GM19452 (cell line): ENCODE data around the gene PPP1R1C.

ENCODE experiments used
- ATAC-seq: cut with Tn5 transposase; IDR thresholded peaks from one replicate; pipeline ENCODE4 v1.9.1; 2021; ENCODE audit not compliant: unreplicated experiment

The PPP1R1C gene

GRCh38 chr2:182062329-182062972, 76.8 kb downstream of the PPP1R1C start:
- ATAC-seq = no peak

DNA sequence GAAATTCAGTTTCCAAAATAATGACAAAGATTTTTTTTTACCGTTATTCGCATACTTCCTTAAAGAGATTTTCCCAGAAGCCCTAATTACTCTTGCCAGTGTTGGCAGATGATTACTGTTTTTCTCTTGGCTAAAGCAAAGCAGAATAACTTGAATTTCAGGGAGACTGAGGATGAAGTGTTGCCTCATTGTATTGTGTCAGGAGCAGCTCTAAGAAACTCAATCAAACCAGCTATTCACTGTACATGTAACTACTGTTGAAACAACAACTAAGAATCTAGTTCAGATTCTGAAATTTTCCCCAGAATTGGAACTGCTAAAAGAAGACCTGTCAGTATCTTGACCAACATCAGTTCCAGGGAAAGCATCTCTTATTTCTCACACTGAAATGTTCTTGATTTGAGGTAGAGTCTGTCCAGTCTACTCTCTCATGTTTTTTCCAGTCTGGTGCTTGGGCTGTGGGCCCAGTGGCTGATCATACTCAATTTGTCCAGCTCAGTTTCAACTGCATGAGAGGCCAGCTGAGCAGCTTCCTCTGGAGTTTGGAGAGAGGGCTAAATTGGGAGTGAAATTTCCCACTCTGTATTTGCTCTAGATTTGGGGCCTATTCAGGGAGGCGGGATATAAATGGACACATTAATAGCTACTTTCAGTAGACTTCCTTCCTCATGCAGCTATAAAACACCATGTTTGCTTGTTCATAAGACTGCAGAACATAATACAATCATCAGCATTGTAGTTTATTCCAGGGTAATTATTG, 78.5 kb downstream of the PPP1R1C start:
- ATAC-seq = no peak

- no peak for ATAC-seq
These were observed 80.9 kb downstream of the PPP1R1C start for GRCh38 chr2:182066400-182067087.

DNA sequence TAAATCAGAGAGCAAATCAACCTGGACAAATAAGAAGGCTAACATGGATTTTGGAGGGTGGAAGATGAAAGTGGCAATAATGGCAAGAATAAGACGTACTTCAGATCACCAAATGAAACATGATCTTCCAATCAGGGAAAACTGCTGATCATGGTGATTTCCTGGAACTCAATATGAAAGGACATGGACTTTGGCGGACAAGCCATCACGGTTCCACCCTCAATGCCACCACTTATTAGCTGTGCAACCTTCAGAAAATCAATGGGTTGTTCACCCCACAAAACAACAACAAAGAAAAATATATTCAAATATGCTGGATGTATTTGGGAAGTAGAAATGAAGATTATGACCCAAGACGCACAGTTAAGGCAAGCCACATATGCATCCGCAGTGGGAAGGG, 81.7 kb downstream of the PPP1R1C start:
- ATAC-seq = no peak

DNA sequence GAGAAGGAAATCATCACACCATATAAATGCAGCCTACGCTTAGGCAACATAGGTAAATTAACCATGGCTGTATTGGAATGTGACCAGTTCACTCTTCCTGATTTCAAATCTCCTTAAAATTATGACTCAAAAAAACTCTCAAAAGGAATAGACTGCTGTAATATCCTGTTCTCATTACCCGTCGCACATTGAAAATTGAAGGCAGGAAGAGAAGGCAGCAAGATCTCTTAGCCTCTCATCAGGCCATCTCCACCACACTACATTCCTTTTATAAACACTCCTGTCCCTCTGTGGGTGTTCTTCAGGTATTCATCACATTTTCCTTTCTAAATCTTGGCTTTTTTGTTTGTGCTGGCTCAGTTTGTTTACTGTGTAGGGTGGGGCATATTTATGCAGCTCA, 83.2 kb downstream of the PPP1R1C start:
- no peak for ATAC-seq

- no peak for ATAC-seq
These were observed 83.8 kb downstream of the PPP1R1C start for GRCh38 chr2:182069416-182069815.

DNA sequence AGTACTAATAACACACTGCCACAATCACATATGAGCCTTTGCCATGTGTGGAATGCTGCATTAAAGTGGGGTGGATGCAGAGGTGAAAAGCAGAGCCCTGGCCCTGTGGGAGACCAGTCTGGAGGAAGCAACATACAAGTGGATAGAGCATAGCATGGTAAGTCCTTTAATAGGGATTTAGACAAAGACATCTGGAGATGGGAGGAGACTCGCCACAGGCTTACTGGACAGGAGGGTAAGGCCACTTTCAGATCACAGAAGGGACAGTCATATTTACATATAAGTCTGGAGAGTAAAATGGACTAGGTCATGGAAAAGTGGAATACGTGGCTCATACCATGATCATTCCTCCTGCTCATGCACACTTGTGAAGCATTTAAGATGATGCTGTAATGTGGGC, 84.3 kb downstream of the PPP1R1C start:
- no peak for ATAC-seq

GRCh38 chr2:182070736-182071135, 85.1 kb downstream of the PPP1R1C start:
- ATAC-seq = no peak

- ATAC-seq = no peak
These were observed 87.2 kb downstream of the PPP1R1C start for GRCh38 chr2:182072861-182073260.

- ATAC-seq = no peak
These were observed 88.0 kb downstream of the PPP1R1C start for GRCh38 chr2:182073613-182074012.

- ATAC-seq = no peak
These were observed 91.4 kb downstream of the PPP1R1C start for GRCh38 chr2:182077023-182077422.

- no peak for ATAC-seq
These were observed 91.9 kb downstream of the PPP1R1C start for GRCh38 chr2:182077448-182078142.

DNA sequence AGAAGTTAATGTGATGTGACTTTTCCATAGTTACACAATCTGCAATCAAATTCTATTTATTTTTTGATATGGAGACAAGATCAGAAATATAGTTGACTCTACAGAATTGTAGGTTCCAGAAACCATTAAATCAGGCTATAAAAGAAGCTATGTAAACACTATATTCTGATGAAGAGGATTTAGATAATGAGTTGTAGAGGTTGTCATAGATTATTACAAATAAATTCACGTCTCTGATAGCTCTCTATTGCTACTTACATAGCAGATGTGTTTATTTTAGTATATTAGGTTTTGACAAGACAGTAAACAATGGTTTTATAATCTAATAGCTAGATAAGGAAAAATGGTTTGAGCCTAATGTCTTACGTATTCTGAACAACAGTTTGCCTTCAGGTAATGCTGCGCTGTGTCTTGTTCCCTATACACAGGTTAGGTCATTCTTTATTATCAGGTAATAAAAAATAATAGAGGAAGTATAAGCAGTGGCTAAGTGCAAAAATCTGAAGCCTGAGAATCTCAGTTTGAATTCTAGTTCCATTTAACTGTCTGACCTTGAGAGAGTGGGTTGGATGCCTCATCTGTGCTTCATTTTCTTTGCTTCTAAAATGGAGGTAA, 93.4 kb downstream of the PPP1R1C start:
- no peak for ATAC-seq

GRCh38 chr2:182080493-182080892, 94.8 kb downstream of the PPP1R1C start:
- no peak for ATAC-seq

- no peak for ATAC-seq
These were observed 96.1 kb downstream of the PPP1R1C start for GRCh38 chr2:182081602-182082260.

DNA sequence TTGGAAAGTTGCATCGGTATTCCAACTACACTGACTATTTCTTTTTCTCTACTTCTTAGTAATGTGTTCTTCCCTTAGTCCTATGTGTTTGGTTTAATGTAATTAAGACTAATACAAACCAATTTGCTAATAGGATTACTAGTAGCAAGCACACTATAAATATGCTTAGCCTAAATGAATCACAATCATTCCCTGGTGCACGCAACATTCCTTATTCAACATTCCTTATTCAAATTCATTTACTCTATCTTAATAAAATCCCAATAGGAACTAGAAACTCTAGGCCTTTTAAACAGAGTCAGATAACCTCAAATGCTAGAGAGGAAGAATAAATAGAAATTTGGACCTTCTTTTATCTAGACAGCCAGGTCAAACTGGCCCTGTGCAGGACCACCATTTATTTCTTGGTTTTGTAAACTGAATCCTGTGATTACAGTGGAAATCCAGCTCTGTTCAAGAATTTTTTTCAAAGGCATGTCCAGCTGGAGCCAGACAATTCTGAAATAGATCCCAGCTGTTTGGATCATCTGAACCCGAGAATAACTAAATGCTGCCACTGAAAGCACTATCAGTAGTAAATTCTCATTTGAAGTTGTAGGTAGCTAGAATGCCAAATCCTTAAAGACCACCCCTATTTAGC, 103.1 kb downstream of the PPP1R1C start:
- no peak for ATAC-seq

- no peak for ATAC-seq
These were observed 104.8 kb downstream of the PPP1R1C start for GRCh38 chr2:182090486-182090885.

GRCh38 chr2:182097571-182098164, 112.0 kb downstream of the PPP1R1C start:
- ATAC-seq = no peak

GRCh38 chr2:182098648-182099047, 113.0 kb downstream of the PPP1R1C start:
- ATAC-seq = no peak

- ATAC-seq = no peak
These were observed 115.6 kb downstream of the PPP1R1C start for GRCh38 chr2:182101263-182101662.
